ENCODE data around the gene KLHL18.

- TF ChIP-seq, protein P1, sequence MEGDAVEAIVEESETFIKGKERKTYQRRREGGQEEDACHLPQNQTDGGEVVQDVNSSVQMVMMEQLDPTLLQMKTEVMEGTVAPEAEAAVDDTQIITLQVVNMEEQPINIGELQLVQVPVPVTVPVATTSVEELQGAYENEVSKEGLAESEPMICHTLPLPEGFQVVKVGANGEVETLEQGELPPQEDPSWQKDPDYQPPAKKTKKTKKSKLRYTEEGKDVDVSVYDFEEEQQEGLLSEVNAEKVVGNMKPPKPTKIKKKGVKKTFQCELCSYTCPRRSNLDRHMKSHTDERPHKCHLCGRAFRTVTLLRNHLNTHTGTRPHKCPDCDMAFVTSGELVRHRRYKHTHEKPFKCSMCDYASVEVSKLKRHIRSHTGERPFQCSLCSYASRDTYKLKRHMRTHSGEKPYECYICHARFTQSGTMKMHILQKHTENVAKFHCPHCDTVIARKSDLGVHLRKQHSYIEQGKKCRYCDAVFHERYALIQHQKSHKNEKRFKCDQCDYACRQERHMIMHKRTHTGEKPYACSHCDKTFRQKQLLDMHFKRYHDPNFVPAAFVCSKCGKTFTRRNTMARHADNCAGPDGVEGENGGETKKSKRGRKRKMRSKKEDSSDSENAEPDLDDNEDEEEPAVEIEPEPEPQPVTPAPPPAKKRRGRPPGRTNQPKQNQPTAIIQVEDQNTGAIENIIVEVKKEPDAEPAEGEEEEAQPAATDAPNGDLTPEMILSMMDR (IDR thresholded peaks at IDR 0.05; ENCODE audit: low read depth, low read length, missing input control) = no peak
- TF ChIP-seq SP1 (IDR thresholded peaks at IDR 0.05) = no peak
- TF ChIP-seq GABPA (IDR thresholded peaks at IDR 0.05 in 1 of 2, conservative IDR thresholded peaks at IDR 0.05 in 1 of 2) = no peak
- no peak for TF ChIP-seq TAF1 (conservative IDR thresholded peaks at IDR 0.05)
- no peak for TF ChIP-seq FOXA2 (IDR thresholded peaks at IDR 0.05)
- TF ChIP-seq RAD21 (IDR thresholded peaks at IDR 0.05) = no peak
These were observed 72.3 kb downstream of the KLHL18 start for GRCh38 chr3:47355010-47355409.

Measured in liver (tissue), 3 donors.